Measurements from ENCODE around the gene ADGRG6.

GRCh38 chr6:142482249-142482648 is 180.4 kb downstream of the ADGRG6 start:
- TF ChIP-seq CBX3 (IDR thresholded peaks at IDR 0.05; ENCODE audit: borderline replicate concordance, low read depth) (no peak), POLR2A (IDR thresholded peaks at IDR 0.05; ENCODE audit: low read depth, low read length) (no peak), POLR2AphosphoS2 (IDR thresholded peaks at IDR 0.05; ENCODE audit: low read depth, low read length) (no peak), NFIC (IDR thresholded peaks at IDR 0.05; ENCODE audit: low read depth, low read length) (no peak), ZBED1 (IDR thresholded peaks at IDR 0.05; ENCODE audit: borderline replicate concordance) (no peak), EZH2 (IDR thresholded peaks at IDR 0.05; ENCODE audit: borderline replicate concordance, control insufficient read depth, low read depth, low read length) (no peak), HDAC2 (IDR thresholded peaks at IDR 0.05) (no peak)
- TF ChIP-seq, protein P1, sequence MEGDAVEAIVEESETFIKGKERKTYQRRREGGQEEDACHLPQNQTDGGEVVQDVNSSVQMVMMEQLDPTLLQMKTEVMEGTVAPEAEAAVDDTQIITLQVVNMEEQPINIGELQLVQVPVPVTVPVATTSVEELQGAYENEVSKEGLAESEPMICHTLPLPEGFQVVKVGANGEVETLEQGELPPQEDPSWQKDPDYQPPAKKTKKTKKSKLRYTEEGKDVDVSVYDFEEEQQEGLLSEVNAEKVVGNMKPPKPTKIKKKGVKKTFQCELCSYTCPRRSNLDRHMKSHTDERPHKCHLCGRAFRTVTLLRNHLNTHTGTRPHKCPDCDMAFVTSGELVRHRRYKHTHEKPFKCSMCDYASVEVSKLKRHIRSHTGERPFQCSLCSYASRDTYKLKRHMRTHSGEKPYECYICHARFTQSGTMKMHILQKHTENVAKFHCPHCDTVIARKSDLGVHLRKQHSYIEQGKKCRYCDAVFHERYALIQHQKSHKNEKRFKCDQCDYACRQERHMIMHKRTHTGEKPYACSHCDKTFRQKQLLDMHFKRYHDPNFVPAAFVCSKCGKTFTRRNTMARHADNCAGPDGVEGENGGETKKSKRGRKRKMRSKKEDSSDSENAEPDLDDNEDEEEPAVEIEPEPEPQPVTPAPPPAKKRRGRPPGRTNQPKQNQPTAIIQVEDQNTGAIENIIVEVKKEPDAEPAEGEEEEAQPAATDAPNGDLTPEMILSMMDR (IDR thresholded peaks at IDR 0.05 in 2 of 3, conservative IDR thresholded peaks at IDR 0.05 in 1 of 3; ENCODE audit: control insufficient read depth in 2 of 3, extremely low read depth in 1 of 3, insufficient read depth in 1 of 3, low read depth in 3 of 3, low read length in 3 of 3): no peak
- TF ChIP-seq, protein P2, sequence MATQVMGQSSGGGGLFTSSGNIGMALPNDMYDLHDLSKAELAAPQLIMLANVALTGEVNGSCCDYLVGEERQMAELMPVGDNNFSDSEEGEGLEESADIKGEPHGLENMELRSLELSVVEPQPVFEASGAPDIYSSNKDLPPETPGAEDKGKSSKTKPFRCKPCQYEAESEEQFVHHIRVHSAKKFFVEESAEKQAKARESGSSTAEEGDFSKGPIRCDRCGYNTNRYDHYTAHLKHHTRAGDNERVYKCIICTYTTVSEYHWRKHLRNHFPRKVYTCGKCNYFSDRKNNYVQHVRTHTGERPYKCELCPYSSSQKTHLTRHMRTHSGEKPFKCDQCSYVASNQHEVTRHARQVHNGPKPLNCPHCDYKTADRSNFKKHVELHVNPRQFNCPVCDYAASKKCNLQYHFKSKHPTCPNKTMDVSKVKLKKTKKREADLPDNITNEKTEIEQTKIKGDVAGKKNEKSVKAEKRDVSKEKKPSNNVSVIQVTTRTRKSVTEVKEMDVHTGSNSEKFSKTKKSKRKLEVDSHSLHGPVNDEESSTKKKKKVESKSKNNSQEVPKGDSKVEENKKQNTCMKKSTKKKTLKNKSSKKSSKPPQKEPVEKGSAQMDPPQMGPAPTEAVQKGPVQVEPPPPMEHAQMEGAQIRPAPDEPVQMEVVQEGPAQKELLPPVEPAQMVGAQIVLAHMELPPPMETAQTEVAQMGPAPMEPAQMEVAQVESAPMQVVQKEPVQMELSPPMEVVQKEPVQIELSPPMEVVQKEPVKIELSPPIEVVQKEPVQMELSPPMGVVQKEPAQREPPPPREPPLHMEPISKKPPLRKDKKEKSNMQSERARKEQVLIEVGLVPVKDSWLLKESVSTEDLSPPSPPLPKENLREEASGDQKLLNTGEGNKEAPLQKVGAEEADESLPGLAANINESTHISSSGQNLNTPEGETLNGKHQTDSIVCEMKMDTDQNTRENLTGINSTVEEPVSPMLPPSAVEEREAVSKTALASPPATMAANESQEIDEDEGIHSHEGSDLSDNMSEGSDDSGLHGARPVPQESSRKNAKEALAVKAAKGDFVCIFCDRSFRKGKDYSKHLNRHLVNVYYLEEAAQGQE (IDR thresholded peaks at IDR 0.05; ENCODE audit: low read depth, low read length): no peak
